OCI-LY7 (cell line): ENCODE results near the gene IQCH. TPM values are rescaled to one million over a fixed set of nuclear protein-coding genes. Genes with fewer than 3 reads are reported as not detected.

Source experiments
- BruUV-seq: library from RNA; stranded (reverse); fragments of 400-500 nt; replicated peaks from 2 replicates; lab custom pipeline; 2021; lab: Mats Ljungman, UMichigan
- CTCF ChIA-PET: fragments of 300-600 bp; sonication (Branson Sonifier 250); formaldehyde crosslinking; loops from one replicate; lab custom pipeline; 2022; ENCODE audit warnings: antibody characterized with exemption; ENCODE audit not compliant: unreplicated experiment; lab: Charles Lee
- POLR2A ChIA-PET: fragments of 300-600 bp; sonication (Branson Sonifier 250); formaldehyde crosslinking; loops from one replicate; lab custom pipeline; 2022; ENCODE audit warnings: antibody characterized with exemption; lab: Charles Lee
- DNase-seq: peaks from one replicate; pipeline ENCODE4 v3.0.0-alpha.2; 2015; ENCODE audit warnings: low spot score
- H2AFZ ChIP-seq: fragments of 200-600 bp; sonication (generic), shearing (Covaris generic); 2 replicates; pipeline ENCODE4 v1.6.1; 2014; ENCODE audit warnings: mild to moderate bottlenecking, antibody characterized with exemption, low read length, moderate library complexity
- H3K27ac ChIP-seq: fragments of 200-600 bp; sonication (generic); 2 replicates; pipeline ENCODE4 v1.5.1; 2014; ENCODE audit warnings: mixed run types, low read depth, mild to moderate bottlenecking, moderate library complexity, low read length, inconsistent platforms; ENCODE audit not compliant: poor library complexity, severe bottlenecking
- H3K36me3 ChIP-seq: fragments of 200-600 bp; sonication (generic); 2 replicates; pipeline ENCODE4 v1.6.1; 2014; ENCODE audit warnings: mild to moderate bottlenecking, antibody characterized with exemption, low read length, moderate library complexity, mixed read lengths; ENCODE audit not compliant: insufficient read depth
- H3K4me1 ChIP-seq: fragments of 200-600 bp; sonication (generic); 2 replicates; pipeline ENCODE4 v1.5.1; 2014; ENCODE audit warnings: mild to moderate bottlenecking, low read length; ENCODE audit not compliant: insufficient read depth, poor library complexity, severe bottlenecking
- H3K4me2 ChIP-seq: fragments of 200-600 bp; sonication (generic); 2 replicates; pipeline ENCODE4 v1.6.1; 2014; ENCODE audit warnings: mild to moderate bottlenecking, low read length
- H3K4me3 ChIP-seq: fragments of 200-600 bp; sonication (generic); 2 replicates; pipeline ENCODE4 v1.5.1; 2014; ENCODE audit warnings: mild to moderate bottlenecking, low read depth, low read length; ENCODE audit not compliant: poor library complexity, severe bottlenecking
- H3K79me2 ChIP-seq: fragments of 200-600 bp; sonication (generic); 2 replicates; pipeline ENCODE4 v1.6.1; 2016; ENCODE audit warnings: low read depth, mild to moderate bottlenecking, low read length, moderate library complexity, mixed read lengths; ENCODE audit not compliant: insufficient read depth
- H3K9me2 ChIP-seq: fragments of 200-600 bp; sonication (generic); 2 replicates; pipeline ENCODE4 v1.6.1; 2016; ENCODE audit warnings: mild to moderate bottlenecking, low read length, mixed read lengths; ENCODE audit not compliant: insufficient read depth
- H3K9me3 ChIP-seq: fragments of 200-600 bp; sonication (generic); 2 replicates; pipeline ENCODE4 v1.6.1; 2014; ENCODE audit warnings: mild to moderate bottlenecking, mixed run types, low read length, mixed read lengths
- H4K20me1 ChIP-seq: fragments of 200-600 bp; sonication (generic); 2 replicates; pipeline ENCODE4 v1.6.1; 2014; ENCODE audit warnings: mild to moderate bottlenecking, antibody characterized with exemption, low read length, moderate library complexity, mixed read lengths; ENCODE audit not compliant: insufficient read depth
- EZH2phosphoT487 ChIP-seq: fragments of 200-600 bp; sonication (generic); IDR thresholded peaks from 2 replicates; pipeline ENCODE4 v1.6.1; 2018; ENCODE audit warnings: low read depth, borderline replicate concordance, mild to moderate bottlenecking, mixed run types, antibody characterized with exemption, low read length, moderate library complexity, mixed read lengths
- intact Hi-C: fragments of 100-400 bp; cut with micrococcal nuclease; formaldehyde crosslinking; loops from one replicate; pipeline ENCODE4 v1.10.0; 2022; ENCODE audit not compliant: unreplicated experiment
- total RNA-seq, 2 experiments: library from RNA; depleted of rRNA in 1 of 2; stranded (reverse); fragments of >200 nt in 1 of 2; shearing (Covaris generic) in 1 of 2; gene quantifications; 2 replicates each; pipeline ENCODE4 v1.2.3, GENCODE V29; 2014 to 2022
- TF ChIP-seq, protein P1 (sequence below): fragments of 200-600 bp; sonication (generic); conservative IDR thresholded peaks from 2 replicates; pipeline ENCODE4 v1.5.1; 2014; ENCODE audit warnings: mild to moderate bottlenecking, antibody characterized with exemption, low read length, moderate library complexity, mixed read lengths

Gene IQCH
- total RNA-seq, 2 experiments from 2014 or later: 3.9 to 5.8 TPM

DNA sequence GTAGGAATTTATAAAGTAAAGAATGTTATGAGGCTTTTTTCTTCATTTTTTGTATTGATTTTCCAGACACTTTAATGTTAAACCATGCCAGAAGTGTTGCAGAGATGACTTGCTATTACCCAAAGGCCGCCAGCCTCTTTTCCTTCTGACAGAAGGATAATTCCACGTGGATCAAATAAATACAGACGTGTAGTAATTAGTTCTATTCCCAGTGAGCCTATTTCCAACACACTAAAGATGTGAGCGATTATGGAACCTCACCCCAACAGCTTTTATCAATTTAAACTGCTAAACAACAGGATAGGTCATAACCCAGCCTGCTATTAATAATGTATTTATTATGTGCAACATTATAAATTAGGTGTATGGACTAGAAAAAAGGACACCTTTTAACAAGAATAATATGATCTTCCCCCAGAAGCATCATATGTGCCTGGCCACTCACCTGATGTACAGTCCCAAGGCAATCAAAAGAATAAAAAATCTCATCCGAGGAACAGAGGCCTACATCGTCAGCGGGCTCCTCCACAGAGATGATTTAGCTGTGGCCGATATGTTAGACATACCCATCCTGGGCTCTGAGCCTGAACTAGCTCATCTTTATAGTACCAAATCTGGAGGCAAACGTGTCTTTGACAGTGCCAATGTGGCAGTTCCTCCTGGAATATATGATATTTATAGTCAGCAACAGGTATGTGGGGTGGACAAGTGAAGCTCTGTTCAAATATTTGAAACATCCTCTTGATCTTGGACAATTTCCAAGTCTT, 140.5 kb downstream of the IQCH start:
- Histone ChIP-seq H3K27ac (no peak overlapping the region), H2AFZ (no peak overlapping the region), H3K36me3 (no peaks in the 10 kb centered on the region), H4K20me1 (no peaks in the 10 kb centered on the region), H3K4me1 (no peaks in the 10 kb centered on the region), H3K79me2 (no peaks in the 10 kb centered on the region), H3K9me2 (no peaks in the 10 kb centered on the region), H3K4me3 (no peak overlapping the region), H3K9me3 (no peaks in the 10 kb centered on the region), H3K4me2 (no peak overlapping the region)
- intact Hi-C loops: no loop called here
- no peak for TF ChIP-seq EZH2phosphoT487
- TF ChIP-seq, protein P1, sequence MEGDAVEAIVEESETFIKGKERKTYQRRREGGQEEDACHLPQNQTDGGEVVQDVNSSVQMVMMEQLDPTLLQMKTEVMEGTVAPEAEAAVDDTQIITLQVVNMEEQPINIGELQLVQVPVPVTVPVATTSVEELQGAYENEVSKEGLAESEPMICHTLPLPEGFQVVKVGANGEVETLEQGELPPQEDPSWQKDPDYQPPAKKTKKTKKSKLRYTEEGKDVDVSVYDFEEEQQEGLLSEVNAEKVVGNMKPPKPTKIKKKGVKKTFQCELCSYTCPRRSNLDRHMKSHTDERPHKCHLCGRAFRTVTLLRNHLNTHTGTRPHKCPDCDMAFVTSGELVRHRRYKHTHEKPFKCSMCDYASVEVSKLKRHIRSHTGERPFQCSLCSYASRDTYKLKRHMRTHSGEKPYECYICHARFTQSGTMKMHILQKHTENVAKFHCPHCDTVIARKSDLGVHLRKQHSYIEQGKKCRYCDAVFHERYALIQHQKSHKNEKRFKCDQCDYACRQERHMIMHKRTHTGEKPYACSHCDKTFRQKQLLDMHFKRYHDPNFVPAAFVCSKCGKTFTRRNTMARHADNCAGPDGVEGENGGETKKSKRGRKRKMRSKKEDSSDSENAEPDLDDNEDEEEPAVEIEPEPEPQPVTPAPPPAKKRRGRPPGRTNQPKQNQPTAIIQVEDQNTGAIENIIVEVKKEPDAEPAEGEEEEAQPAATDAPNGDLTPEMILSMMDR: no peak
- ChIA-PET CTCF (no interaction called here), POLR2A (no interaction called here)
- DNase-seq: no peak
- no TSS peak for BruUV-seq

DNA sequence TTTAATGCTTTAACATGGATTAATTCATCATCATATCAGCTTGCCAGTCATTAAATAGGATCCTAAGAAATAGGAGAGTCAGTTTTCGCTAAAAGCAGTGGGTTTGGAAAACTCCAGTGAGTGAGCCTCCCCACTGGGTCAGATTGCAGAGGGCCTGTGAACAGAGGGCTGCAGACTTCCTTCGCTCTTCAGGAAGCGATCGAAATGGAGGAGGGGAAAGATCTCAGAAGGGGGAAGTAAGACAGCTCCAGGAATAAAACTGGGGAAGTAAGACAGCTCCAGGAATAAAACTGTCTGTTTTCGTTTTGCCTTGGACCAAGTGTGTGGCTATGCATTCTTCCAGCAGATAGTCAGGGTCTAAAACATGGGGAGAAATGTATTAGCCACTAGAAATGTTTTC, 141.5 kb downstream of the IQCH start:
- TF ChIP-seq, protein P1: no peak
- TF ChIP-seq EZH2phosphoT487: no peak
- H3K9me2 ChIP-seq: no peaks in the 10 kb centered on the region
- no TSS peak for BruUV-seq
- H3K27ac ChIP-seq: no peak overlapping the region
- H3K79me2 ChIP-seq: no peaks in the 10 kb centered on the region
- intact Hi-C loops: no loop called here
- CTCF ChIA-PET: no interaction called here
- H2AFZ ChIP-seq: no peak overlapping the region
- no peak overlapping the region for H3K4me2 ChIP-seq
- DNase-seq: no peak
- no peaks in the 10 kb centered on the region for H3K36me3 ChIP-seq
- no peaks in the 10 kb centered on the region for H4K20me1 ChIP-seq
- H3K4me3 ChIP-seq: no peak overlapping the region
- POLR2A ChIA-PET: no interaction called here
- no peaks in the 10 kb centered on the region for H3K9me3 ChIP-seq
- no peaks in the 10 kb centered on the region for H3K4me1 ChIP-seq

DNA sequence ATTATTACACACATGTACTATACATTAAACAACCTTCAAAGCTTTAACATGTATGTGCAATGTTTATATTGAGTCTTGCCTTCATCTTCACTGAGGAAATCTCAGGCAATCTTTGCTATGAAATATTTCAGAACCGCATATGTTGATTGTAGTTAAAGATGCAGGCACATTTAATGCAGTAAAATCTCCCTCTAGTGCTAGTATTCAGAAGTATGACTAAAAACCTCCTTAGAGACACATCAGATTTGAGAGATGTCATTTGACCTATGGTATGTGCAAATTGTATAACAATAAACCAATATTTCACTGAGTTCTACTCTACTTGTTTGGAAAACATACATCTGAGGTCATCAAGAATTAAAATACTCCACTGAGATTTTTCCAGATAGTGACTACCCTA, 142.6 kb downstream of the IQCH start:
- Histone ChIP-seq H4K20me1 (no peaks in the 10 kb centered on the region), H3K4me3 (no peak overlapping the region), H3K27ac (no peak overlapping the region), H3K4me2 (no peak overlapping the region), H3K4me1 (no peaks in the 10 kb centered on the region), H3K36me3 (no peaks in the 10 kb centered on the region), H3K9me2 (no peaks in the 10 kb centered on the region), H3K9me3 (no peaks in the 10 kb centered on the region), H3K79me2 (no peaks in the 10 kb centered on the region), H2AFZ (no peak overlapping the region)
- intact Hi-C loops: no loop called here
- POLR2A ChIA-PET: no interaction called here
- TF ChIP-seq EZH2phosphoT487: no peak
- TF ChIP-seq, protein P1: 0 out of 2 replicates have a peak, but pooled peaks have one; percentile 12
- CTCF ChIA-PET: no interaction called here
- no peak for DNase-seq
- BruUV-seq: no TSS peak
